OCI-M1 (cell line): ENCODE results near the gene POR.
"Not testable (repeated sequence)": the region's sequence is repeated elsewhere in the genome, so short reads cannot be mapped to it uniquely, and the experiment has no call there.

ENCODE experiments used
- DNase-seq: peaks from one replicate; lab custom pipeline; 2025; lab: John Stamatoyannopoulos, UW

The POR gene

GRCh38 chr7:75992083-75992755, 77.3 kb downstream of the POR start:
- DNase-seq: no peak

GRCh38 chr7:75993689-75994387, 78.9 kb downstream of the POR start:
- peak; percentile 59 for DNase-seq

GRCh38 chr7:75994388-75995051, 79.6 kb downstream of the POR start, which contains the start of gene TMEM120A:
TMEM120A (minus strand) TSS chr7:75994595; CDS start chr7:75994570, 25 bp downstream.
- DNase-seq: peak; percentile 98

- DNase-seq: no peak
These were observed 80.1 kb downstream of the POR start for GRCh38 chr7:75995052-75995471.

GRCh38 chr7:75995996-75996395, 81.0 kb downstream of the POR start:
- no peak for DNase-seq

- DNase-seq: no peak
These were observed 81.5 kb downstream of the POR start for GRCh38 chr7:75996476-75996875.

- DNase-seq: no peak
These were observed 83.1 kb downstream of the POR start for GRCh38 chr7:75998038-75998437.

GRCh38 chr7:76000566-76000965, 85.6 kb downstream of the POR start:
- no peak for DNase-seq

- no peak for DNase-seq
These were observed 87.2 kb downstream of the POR start for GRCh38 chr7:76002139-76002538.

GRCh38 chr7:76002822-76003221, 87.9 kb downstream of the POR start:
- DNase-seq: no peak

GRCh38 chr7:76003351-76003750, 88.4 kb downstream of the POR start:
- no peak for DNase-seq

- DNase-seq: not testable (repeated sequence)
These were observed 90.0 kb downstream of the POR start for GRCh38 chr7:76005004-76005403.

- no peak for DNase-seq
These were observed 93.3 kb downstream of the POR start for GRCh38 chr7:76008156-76008687.

- no peak for DNase-seq
These were observed 95.0 kb downstream of the POR start for GRCh38 chr7:76009672-76010600.

GRCh38 chr7:76011442-76011861, 96.5 kb downstream of the POR start:
- no peak for DNase-seq

- DNase-seq: no peak
These were observed 101.4 kb downstream of the POR start for GRCh38 chr7:76016191-76016947.

GRCh38 chr7:76018520-76018919, 103.6 kb downstream of the POR start:
- DNase-seq: not testable (repeated sequence)

GRCh38 chr7:76020031-76020714, 105.2 kb downstream of the POR start:
- DNase-seq: peak; percentile 84

GRCh38 chr7:76022026-76022780, 107.2 kb downstream of the POR start:
- DNase-seq: no peak
